ENCODE results near the gene KLHL29. TPM values are rescaled to one million over a fixed set of nuclear protein-coding genes. Genes with fewer than 3 reads are reported as not detected.
A peak's percentile ranks its signal among the peaks of the same experiment; 100 is the strongest.
"Not testable (repeated sequence)": the region's sequence is repeated elsewhere in the genome, so short reads cannot be mapped to it uniquely, and the experiment has no call there.

Gene KLHL29
- polyA plus RNA-seq (ENCODE audit: low read depth in 6 of 6): under 1 TPM in 4 of 6 donors, not detected in 2; 0.08 to 0.50 (median 0.28) TPM

DNA sequence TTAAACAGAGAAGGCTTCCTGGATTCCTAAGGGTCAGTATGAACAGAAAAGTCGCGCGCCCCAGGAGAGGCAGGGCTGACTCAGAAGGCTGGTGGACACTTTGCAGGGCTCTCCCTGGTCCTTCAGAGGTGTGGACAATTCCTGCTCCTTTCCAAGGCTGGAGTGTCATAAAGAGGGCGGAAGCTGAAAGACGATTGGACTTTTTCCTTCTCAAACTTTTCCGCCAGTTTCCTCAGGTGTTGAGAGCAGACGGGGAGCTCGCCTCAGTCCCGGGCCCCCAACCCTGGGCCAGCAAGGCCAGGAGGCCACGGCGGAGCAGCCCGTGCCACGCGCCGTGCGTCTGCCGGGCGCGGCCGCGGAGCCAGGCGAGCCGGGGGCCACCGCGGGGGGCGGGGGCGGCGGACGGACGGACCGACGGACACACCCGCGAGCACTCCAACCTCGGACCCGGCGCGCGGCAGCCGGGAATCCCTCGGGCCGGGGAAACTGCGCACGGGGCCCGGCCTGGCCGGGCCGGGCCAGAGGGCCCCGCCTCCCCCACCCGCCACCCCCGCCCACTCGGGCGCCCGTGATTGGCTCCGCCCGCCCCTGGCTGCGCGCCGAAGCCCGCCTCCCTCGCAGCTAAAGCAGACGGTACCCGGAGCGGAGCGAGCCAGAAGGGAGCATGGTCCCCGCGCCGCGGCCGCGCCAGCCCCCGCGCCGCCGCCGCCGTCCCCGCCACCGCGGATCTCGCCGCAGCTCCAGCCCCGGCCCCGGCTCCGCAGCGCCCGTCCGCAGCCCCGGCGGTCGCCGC is at the start of gene KLHL29:
Gene KLHL29, plus strand, starts transcription at position 629 of the 793 bp plus-strand sequence. CDS start 177,018 bp downstream, outside the sequence.
- ATAC-seq (ENCODE audit: low read depth in 2 of 2) (peak; percentile 79 to 80), DNase-seq (peak; percentile 46)
- Mint-ChIP-seq H3K36me3 (peaks cover 0 to 8% of the 10 kb centered on the region in 2 donors), H3K9me3 (peaks cover 0 to 5% (median 0%) of the 10 kb centered on the region in 7 donors), H3K4me1 (peaks cover 23 to 37% (median 26%) of the 10 kb centered on the region in 3 donors), H3K27me3 (peaks cover 51 to 68% (median 65%) of the 10 kb centered on the region in 3 donors), H3K27ac (peak within 1 kb of the TSS; percentile 13 to 92 (median 50)), H3K4me3 (peak within 1 kb of the TSS; percentile 79 to 94 (median 84))

DNA sequence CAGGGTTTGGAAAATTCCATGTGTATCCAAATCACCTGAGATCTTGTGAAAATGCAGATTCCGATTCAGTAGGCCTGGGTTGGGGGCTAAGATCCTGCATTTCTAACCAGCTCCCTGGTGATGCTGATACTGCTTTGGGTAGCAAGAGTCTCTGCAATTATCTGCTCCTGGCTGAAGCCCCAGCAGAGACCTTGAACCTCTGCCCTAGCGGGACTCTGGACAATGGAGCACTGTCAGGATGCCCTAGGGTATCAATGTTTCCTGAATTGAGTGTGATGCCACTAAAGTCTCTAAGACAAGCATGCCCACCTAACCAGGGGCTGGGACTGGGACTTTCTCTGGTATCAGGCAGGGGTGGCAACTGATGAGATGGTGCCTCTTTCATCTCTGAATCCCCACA is 49.4 kb upstream of the KLHL29 start:
- Mint-ChIP-seq H3K4me3 (no peak overlapping the region), H3K27me3 (peaks cover 8 to 47% (median 26%) of the 10 kb centered on the region in 3 donors), H3K27ac (no peak overlapping the region), H3K9me3 (peaks cover 0 to 5% (median 1%) of the 10 kb centered on the region in 7 donors), H3K36me3 (no peaks in the 10 kb centered on the region), H3K4me1 (no peaks in the 10 kb centered on the region)
- ATAC-seq (ENCODE audit: low read depth in 2 of 2) (no peak), DNase-seq (no peak)

DNA sequence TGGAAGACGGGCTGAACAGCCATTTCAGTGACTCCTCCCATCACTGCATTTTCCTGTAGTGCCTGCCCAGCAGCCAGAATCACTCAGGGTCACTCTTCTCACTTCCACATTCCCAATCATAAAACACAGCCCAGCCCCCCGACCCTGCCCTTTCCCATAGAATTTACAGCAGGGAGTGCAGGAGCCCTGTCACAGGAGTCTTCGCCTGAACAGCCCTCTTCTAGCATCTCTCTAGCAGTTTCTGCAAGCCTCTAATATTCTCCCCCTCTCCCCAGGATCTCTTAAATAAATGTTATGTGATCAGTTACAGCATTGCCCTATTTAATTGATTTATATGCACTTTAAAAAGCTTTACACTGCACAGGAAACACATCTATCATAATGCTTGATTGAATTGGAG is 42.9 kb upstream of the KLHL29 start:
- no peak for DNase-seq
- H3K36me3 Mint-ChIP-seq: no peaks in the 10 kb centered on the region
- H3K4me3 Mint-ChIP-seq: no peak overlapping the region
- peaks cover 11 to 39% (median 38%) of the 10 kb centered on the region in 3 donors for H3K27me3 Mint-ChIP-seq
- no peak for ATAC-seq (ENCODE audit: low read depth in 2 of 2)
- H3K27ac Mint-ChIP-seq: no peak overlapping the region
- peaks cover 0 to 12% (median 1%) of the 10 kb centered on the region in 7 donors for H3K9me3 Mint-ChIP-seq
- no peaks in the 10 kb centered on the region for H3K4me1 Mint-ChIP-seq

GRCh38 chr2:23346029-23346428 is 39.0 kb upstream of the KLHL29 start:
- ATAC-seq (ENCODE audit: low read depth in 2 of 2) (no peak), DNase-seq (no peak)
- H3K4me1 Mint-ChIP-seq: no peaks in the 10 kb centered on the region
- H3K27ac Mint-ChIP-seq: no peak overlapping the region
- peaks cover 0 to 3% (median 0%) of the 10 kb centered on the region in 7 donors for H3K9me3 Mint-ChIP-seq
- no peak overlapping the region for H3K4me3 Mint-ChIP-seq
- H3K36me3 Mint-ChIP-seq: no peaks in the 10 kb centered on the region
- H3K27me3 Mint-ChIP-seq: peaks cover 6 to 39% (median 28%) of the 10 kb centered on the region in 3 donors

- no peak overlapping the region for H3K4me3 Mint-ChIP-seq
- no peaks in the 10 kb centered on the region for H3K4me1 Mint-ChIP-seq
- peaks cover 6 to 43% (median 28%) of the 10 kb centered on the region in 3 donors for H3K27me3 Mint-ChIP-seq
- no peak for DNase-seq
- no peak for ATAC-seq (ENCODE audit: low read depth in 2 of 2)
- H3K9me3 Mint-ChIP-seq: peaks cover 0 to 3% (median 0%) of the 10 kb centered on the region in 7 donors
- H3K27ac Mint-ChIP-seq: no peak overlapping the region
- H3K36me3 Mint-ChIP-seq: no peaks in the 10 kb centered on the region
These were observed 38.2 kb upstream of the KLHL29 start for GRCh38 chr2:23346781-23347180.

- H3K27me3 Mint-ChIP-seq: peaks cover 10 to 42% (median 28%) of the 10 kb centered on the region in 3 donors
- ATAC-seq (ENCODE audit: low read depth in 2 of 2): no peak
- H3K36me3 Mint-ChIP-seq: no peaks in the 10 kb centered on the region
- DNase-seq: no peak
- H3K4me3 Mint-ChIP-seq: no peak overlapping the region
- peaks cover 0 to 3% (median 0%) of the 10 kb centered on the region in 3 donors for H3K4me1 Mint-ChIP-seq
- H3K9me3 Mint-ChIP-seq: peaks cover 0 to 3% (median 0%) of the 10 kb centered on the region in 7 donors
- peak overlapping the region in 1 of 6 donors; percentile 93 for H3K27ac Mint-ChIP-seq
These were observed 37.4 kb upstream of the KLHL29 start for GRCh38 chr2:23347471-23348092.

GRCh38 chr2:23348093-23348481 is 36.9 kb upstream of the KLHL29 start:
- not testable (repeated sequence) for DNase-seq; H3K9me3 Mint-ChIP-seq; ATAC-seq (ENCODE audit: low read depth in 2 of 2); H3K27ac Mint-ChIP-seq; H3K36me3 Mint-ChIP-seq; H3K4me3 Mint-ChIP-seq; H3K4me1 Mint-ChIP-seq
- H3K27me3 Mint-ChIP-seq: peaks cover 13 to 46% (median 33%) of the 10 kb centered on the region in 3 donors

DNA sequence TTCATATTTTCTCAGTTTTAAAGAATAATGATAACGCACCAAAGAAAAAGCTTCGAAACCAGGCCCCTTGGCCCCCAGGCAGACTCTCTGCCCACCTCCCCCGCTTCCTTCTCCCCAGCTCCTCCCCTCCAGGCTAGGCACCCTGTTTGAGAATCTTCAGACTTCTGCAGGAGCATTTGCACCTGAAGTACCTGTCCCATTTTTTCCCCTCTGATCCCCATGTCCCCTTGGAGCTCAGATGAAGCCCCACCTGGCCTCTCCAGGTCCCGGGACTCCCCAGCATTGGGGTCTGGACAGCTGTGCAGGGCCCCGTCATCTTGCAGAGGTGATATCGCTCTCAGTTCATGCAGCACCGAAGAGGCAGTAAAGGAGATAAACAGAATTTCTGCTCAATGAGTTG is 35.5 kb upstream of the KLHL29 start:
- Mint-ChIP-seq H3K36me3 (no peaks in the 10 kb centered on the region), H3K4me1 (peaks cover 0 to 3% (median 0%) of the 10 kb centered on the region in 3 donors), H3K9me3 (peaks cover 0 to 3% (median 0%) of the 10 kb centered on the region in 7 donors), H3K4me3 (no peak overlapping the region), H3K27ac (no peak overlapping the region), H3K27me3 (peaks cover 23 to 49% (median 45%) of the 10 kb centered on the region in 3 donors)
- no peak for ATAC-seq (ENCODE audit: low read depth in 2 of 2)
- no peak for DNase-seq

DNA sequence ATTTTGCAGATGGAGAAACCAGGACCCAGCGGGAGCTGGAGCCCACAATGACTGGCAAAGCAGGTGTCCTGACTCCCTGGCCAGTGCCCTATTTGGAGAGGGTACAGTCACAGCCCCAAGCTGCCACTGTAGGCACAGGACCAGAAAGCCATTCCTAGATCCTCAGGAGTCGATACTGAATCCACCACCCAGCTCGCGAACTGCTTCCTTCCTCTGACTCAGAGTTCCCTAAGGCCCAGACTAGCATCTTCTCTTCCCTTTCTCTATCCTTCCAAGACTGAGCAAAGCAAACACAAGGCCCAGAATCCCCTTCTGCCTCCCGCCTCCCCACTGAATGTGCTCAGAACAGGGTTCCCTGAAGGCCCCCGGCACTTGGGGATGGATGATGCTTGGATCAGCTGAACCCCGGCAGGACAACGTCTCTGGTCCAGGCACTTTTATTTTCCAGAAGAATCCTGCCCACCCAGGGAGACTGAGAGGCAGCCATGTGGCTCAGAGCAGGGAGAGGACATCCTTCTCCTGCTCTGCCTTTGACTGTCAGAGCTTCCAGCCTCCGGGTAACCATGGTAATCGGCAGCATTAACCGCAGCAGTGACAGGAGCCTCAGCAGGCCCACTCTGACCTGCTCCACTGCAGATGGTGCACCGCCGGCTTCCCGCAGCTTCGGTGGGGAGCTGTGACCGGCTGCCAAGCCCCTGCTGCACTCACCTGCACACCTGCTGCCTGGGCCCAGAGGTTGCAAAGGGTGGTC is 34.8 kb upstream of the KLHL29 start:
- Mint-ChIP-seq H3K27ac (no peak overlapping the region), H3K9me3 (peaks cover 0 to 2% (median 0%) of the 10 kb centered on the region in 7 donors), H3K36me3 (no peaks in the 10 kb centered on the region), H3K27me3 (peaks cover 28 to 56% (median 45%) of the 10 kb centered on the region in 3 donors), H3K4me3 (no peak overlapping the region), H3K4me1 (peaks cover 0 to 3% (median 0%) of the 10 kb centered on the region in 3 donors)
- ATAC-seq (ENCODE audit: low read depth in 2 of 2): no peak
- DNase-seq: no peak

DNA sequence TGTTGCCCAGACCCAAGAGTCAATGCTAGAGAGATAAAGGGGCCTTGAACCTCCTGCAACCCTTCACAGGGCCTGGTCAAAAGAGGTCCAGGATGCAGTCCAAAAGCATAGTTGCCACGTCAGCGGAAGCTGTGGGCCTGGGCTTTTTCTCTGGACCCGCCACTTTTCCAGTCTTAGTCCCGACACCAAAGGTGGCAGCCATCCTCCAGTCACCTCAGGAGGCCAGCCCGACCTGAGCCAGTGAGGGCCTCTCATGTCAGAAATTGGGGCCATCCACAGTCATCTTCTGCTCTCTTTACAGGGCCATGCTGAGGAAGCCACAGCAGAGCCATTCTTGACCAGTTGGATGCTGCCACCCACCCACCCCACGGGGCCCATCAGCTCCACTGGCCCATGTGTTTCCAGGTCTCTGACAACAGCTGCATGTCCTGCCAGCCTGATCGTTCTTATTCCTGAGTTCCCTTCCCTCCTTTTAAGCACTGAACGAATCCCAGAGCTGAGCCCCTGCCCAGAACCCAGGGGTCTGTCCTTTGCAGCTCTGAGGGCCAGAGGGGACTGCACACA is 34.1 kb upstream of the KLHL29 start:
- DNase-seq: no peak
- Mint-ChIP-seq H3K36me3 (no peaks in the 10 kb centered on the region), H3K27me3 (peaks cover 31 to 53% (median 40%) of the 10 kb centered on the region in 3 donors), H3K4me1 (peaks cover 0 to 3% (median 0%) of the 10 kb centered on the region in 3 donors), H3K4me3 (no peak overlapping the region), H3K27ac (no peak overlapping the region), H3K9me3 (peaks cover 0 to 1% (median 0%) of the 10 kb centered on the region in 7 donors)
- no peak for ATAC-seq (ENCODE audit: low read depth in 2 of 2)

- no peaks in the 10 kb centered on the region for H3K36me3 Mint-ChIP-seq
- peaks cover 32 to 51% (median 39%) of the 10 kb centered on the region in 3 donors for H3K27me3 Mint-ChIP-seq
- ATAC-seq (ENCODE audit: low read depth in 2 of 2) (peak in 1 of 2 donors; percentile 57), DNase-seq (no peak)
- peaks cover 0 to 4% (median 0%) of the 10 kb centered on the region in 7 donors for H3K9me3 Mint-ChIP-seq
- no peak overlapping the region for H3K27ac Mint-ChIP-seq
- H3K4me1 Mint-ChIP-seq: peaks cover 0 to 3% (median 0%) of the 10 kb centered on the region in 3 donors
- H3K4me3 Mint-ChIP-seq: peak overlapping the region in 1 of 8 donors; percentile 10
These were observed 33.4 kb upstream of the KLHL29 start for GRCh38 chr2:23351388-23352141.

- ATAC-seq (ENCODE audit: low read depth in 2 of 2) (no peak), DNase-seq (no peak)
- peaks cover 29 to 62% (median 50%) of the 10 kb centered on the region in 3 donors for H3K27me3 Mint-ChIP-seq
- peaks cover 0 to 3% (median 0%) of the 10 kb centered on the region in 3 donors for H3K4me1 Mint-ChIP-seq
- H3K9me3 Mint-ChIP-seq: peaks cover 0 to 4% (median 0%) of the 10 kb centered on the region in 7 donors
- H3K27ac Mint-ChIP-seq: no peak overlapping the region
- no peaks in the 10 kb centered on the region for H3K36me3 Mint-ChIP-seq
- no peak overlapping the region for H3K4me3 Mint-ChIP-seq
These were observed 30.4 kb upstream of the KLHL29 start for GRCh38 chr2:23354554-23354953.
